GOT3 (cell line): ENCODE measurements around the gene GINS3.

Experiments
- DNase-seq: peaks from one replicate; lab custom pipeline; 2025; ENCODE audit warnings: mixed read lengths; lab: John Stamatoyannopoulos, UW

Gene GINS3

GRCh38 chr16:58425756-58426494 lies 33.7 kb downstream of the GINS3 start:
- no peak for DNase-seq

- no peak for DNase-seq
These were observed 34.7 kb downstream of the GINS3 start for GRCh38 chr16:58426966-58427365.

GRCh38 chr16:58428621-58429542 lies 36.6 kb downstream of the GINS3 start:
- no peak for DNase-seq

- DNase-seq: no peak
These were observed 38.4 kb downstream of the GINS3 start for GRCh38 chr16:58430718-58431117.

- no peak for DNase-seq
These were observed 41.3 kb downstream of the GINS3 start for GRCh38 chr16:58433569-58433951.

GRCh38 chr16:58435779-58436178 lies 43.5 kb downstream of the GINS3 start:
- DNase-seq: no peak

- DNase-seq: no peak
These were observed 47.9 kb downstream of the GINS3 start for GRCh38 chr16:58440131-58440530.

- no peak for DNase-seq
These were observed 50.3 kb downstream of the GINS3 start for GRCh38 chr16:58442547-58442946.

- no peak for DNase-seq
These were observed 51.5 kb downstream of the GINS3 start for GRCh38 chr16:58443783-58444182.

GRCh38 chr16:58444265-58444664 lies 52.0 kb downstream of the GINS3 start:
- DNase-seq: no peak

- DNase-seq: no peak
These were observed 56.6 kb downstream of the GINS3 start for GRCh38 chr16:58448890-58449289.

GRCh38 chr16:58449306-58449705 lies 57.0 kb downstream of the GINS3 start:
- DNase-seq: no peak

GRCh38 chr16:58449768-58450167 lies 57.5 kb downstream of the GINS3 start:
- no peak for DNase-seq

- DNase-seq: no peak
These were observed 58.3 kb downstream of the GINS3 start for GRCh38 chr16:58450590-58450989.

GRCh38 chr16:58451265-58451689 lies 59.0 kb downstream of the GINS3 start:
- no peak for DNase-seq

GRCh38 chr16:58451945-58452401 lies 59.7 kb downstream of the GINS3 start:
- DNase-seq: no peak

GRCh38 chr16:58452640-58453039 lies 60.4 kb downstream of the GINS3 start:
- DNase-seq: no peak

- no peak for DNase-seq
These were observed 61.9 kb downstream of the GINS3 start for GRCh38 chr16:58454178-58454577.

- DNase-seq: no peak
These were observed 62.6 kb downstream of the GINS3 start for GRCh38 chr16:58454856-58455255.
